SK-N-SH (cell line): ENCODE data around the gene MGLL.

Experiments
- ELF1 ChIP-seq: IDR thresholded peaks from 2 replicates; pipeline ENCODE4 v1.4.0; 2012
- GABPA ChIP-seq: IDR thresholded peaks from 2 replicates; pipeline ENCODE4 v1.4.0; 2012; ENCODE audit warnings: low read depth, mild to moderate bottlenecking
- JUND ChIP-seq: IDR thresholded peaks from 2 replicates; pipeline ENCODE4 v1.4.0; 2012
- POLR2AphosphoS5 ChIP-seq: IDR thresholded peaks from 2 replicates; pipeline ENCODE4 v1.6.1; 2012; ENCODE audit warnings: low read depth, low read length
- RXRA ChIP-seq: IDR thresholded peaks from 2 replicates; pipeline ENCODE4 v1.4.0; 2012; ENCODE audit warnings: low read depth, mild to moderate bottlenecking, borderline replicate concordance
- TAF1 ChIP-seq: IDR thresholded peaks from 2 replicates; pipeline ENCODE4 v1.6.1; 2012; ENCODE audit warnings: low read depth, mild to moderate bottlenecking, low read length, moderate library complexity, borderline replicate concordance
- TF ChIP-seq, protein P1 (sequence below): fragments of 200-600 bp; sonication (generic); IDR thresholded peaks from 2 replicates; pipeline ENCODE4 v1.6.1; 2017; ENCODE audit warnings: antibody characterized with exemption, mild to moderate bottlenecking, moderate library complexity
- TF ChIP-seq, protein P2 (sequence below): IDR thresholded peaks from 2 replicates; pipeline ENCODE4 v1.6.1; 2012; ENCODE audit warnings: mild to moderate bottlenecking, low read depth, low read length, moderate library complexity

DNA sequence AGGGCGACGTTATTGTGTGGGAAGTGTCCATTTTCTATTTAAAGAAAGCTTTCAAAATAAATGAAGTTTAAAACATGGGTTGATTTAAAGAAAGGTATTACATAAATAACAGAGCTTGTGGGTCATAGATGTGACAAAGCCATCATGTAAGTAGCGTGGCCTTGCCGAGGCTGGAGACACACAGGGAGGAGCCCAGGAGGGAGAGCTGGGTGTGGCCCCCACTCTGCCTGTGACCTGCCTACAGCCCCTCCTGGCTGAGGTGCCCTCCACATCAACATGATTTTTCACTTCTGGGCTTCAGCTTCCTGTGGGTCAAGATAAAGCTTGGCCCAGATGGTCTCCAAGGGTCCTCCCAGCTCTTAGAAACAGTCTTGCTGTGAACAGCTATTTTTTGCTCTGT is 12.5 kb upstream of the MGLL start:
- TF ChIP-seq, protein P1, sequence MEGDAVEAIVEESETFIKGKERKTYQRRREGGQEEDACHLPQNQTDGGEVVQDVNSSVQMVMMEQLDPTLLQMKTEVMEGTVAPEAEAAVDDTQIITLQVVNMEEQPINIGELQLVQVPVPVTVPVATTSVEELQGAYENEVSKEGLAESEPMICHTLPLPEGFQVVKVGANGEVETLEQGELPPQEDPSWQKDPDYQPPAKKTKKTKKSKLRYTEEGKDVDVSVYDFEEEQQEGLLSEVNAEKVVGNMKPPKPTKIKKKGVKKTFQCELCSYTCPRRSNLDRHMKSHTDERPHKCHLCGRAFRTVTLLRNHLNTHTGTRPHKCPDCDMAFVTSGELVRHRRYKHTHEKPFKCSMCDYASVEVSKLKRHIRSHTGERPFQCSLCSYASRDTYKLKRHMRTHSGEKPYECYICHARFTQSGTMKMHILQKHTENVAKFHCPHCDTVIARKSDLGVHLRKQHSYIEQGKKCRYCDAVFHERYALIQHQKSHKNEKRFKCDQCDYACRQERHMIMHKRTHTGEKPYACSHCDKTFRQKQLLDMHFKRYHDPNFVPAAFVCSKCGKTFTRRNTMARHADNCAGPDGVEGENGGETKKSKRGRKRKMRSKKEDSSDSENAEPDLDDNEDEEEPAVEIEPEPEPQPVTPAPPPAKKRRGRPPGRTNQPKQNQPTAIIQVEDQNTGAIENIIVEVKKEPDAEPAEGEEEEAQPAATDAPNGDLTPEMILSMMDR: no peak
- TF ChIP-seq JUND (no peak), POLR2AphosphoS5 (no peak), GABPA (no peak), ELF1 (no peak), TAF1 (no peak), RXRA (no peak)
- TF ChIP-seq, protein P2, sequence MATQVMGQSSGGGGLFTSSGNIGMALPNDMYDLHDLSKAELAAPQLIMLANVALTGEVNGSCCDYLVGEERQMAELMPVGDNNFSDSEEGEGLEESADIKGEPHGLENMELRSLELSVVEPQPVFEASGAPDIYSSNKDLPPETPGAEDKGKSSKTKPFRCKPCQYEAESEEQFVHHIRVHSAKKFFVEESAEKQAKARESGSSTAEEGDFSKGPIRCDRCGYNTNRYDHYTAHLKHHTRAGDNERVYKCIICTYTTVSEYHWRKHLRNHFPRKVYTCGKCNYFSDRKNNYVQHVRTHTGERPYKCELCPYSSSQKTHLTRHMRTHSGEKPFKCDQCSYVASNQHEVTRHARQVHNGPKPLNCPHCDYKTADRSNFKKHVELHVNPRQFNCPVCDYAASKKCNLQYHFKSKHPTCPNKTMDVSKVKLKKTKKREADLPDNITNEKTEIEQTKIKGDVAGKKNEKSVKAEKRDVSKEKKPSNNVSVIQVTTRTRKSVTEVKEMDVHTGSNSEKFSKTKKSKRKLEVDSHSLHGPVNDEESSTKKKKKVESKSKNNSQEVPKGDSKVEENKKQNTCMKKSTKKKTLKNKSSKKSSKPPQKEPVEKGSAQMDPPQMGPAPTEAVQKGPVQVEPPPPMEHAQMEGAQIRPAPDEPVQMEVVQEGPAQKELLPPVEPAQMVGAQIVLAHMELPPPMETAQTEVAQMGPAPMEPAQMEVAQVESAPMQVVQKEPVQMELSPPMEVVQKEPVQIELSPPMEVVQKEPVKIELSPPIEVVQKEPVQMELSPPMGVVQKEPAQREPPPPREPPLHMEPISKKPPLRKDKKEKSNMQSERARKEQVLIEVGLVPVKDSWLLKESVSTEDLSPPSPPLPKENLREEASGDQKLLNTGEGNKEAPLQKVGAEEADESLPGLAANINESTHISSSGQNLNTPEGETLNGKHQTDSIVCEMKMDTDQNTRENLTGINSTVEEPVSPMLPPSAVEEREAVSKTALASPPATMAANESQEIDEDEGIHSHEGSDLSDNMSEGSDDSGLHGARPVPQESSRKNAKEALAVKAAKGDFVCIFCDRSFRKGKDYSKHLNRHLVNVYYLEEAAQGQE: no peak
